ENCODE measurements around the gene AGR3.

DNA sequence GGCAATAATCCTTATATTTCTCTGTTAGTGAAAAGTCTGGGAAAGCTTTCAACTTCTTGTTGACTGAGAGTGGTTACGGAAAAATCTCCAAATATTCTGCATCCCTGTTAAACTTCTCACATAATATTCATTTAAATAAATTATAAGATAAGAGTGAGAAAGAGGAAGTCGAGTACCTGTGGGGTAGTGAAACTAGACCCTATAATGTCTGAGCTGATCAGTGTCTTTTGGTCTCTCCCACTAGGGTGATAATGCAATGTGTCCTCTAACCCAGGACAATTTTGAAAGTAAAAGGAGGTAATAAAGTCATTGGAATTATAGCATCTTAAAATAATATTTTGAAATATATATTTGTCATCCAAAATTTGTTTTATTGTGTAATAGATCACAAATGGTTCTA, 2.1 kb upstream of the AGR3 start:
- TF ChIP-seq CTCF (IDR thresholded peaks at IDR 0.05; ENCODE audit: poor library complexity) (no peak), EZH2 (IDR thresholded peaks at IDR 0.05; ENCODE audit: borderline replicate concordance) (no peak)
